DMS 273 (cell line): ENCODE data around the gene COPG1.
"Not testable (repeated sequence)": the region's sequence is repeated elsewhere in the genome, so short reads cannot be mapped to it uniquely, and the experiment has no call there.

ENCODE experiments used
- DNase-seq: peaks from one replicate; lab custom pipeline; 2025; ENCODE audit not compliant: unreplicated experiment; lab: John Stamatoyannopoulos, UW

Gene COPG1

DNA sequence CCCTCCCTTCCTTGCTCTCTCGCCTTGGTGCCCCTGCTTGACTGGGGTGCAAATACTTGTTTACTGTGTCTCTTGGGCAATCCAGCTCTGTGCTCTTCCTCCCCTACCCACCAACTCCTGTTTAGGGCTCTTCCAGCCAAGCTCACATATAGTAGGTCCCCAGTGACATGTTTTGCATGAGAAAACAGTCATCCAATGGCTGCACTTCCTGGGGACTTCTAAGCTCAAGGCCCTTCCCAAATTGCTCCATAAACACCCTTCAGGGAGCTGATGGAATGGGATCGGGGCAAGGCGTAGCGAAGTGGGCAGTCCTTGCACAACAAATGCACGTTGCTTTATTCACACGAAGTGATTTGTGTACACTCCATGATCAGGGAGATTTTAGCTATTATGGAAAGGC lies 9.4 kb upstream of the COPG1 start:
- no peak for DNase-seq

DNA sequence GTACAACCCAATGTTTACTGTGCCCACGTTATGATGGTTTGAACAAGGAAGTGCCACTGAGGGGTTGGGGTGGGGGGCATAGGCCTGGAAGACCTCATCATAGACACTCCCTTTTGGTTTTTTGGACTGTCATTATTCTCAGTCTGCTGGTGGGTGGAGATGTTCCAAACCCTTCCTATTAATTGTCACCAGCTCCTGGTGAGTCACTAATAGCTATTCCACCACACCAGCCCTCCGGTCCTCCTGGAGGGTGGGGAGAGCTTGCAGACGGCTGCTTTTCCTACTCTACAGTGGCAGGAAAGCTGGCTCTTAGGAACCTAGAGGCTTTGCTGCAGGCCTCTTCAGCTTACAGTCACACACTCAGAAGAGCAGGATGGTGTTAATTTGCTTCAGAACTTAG lies 9.0 kb upstream of the COPG1 start:
- DNase-seq, result no peak

DNA sequence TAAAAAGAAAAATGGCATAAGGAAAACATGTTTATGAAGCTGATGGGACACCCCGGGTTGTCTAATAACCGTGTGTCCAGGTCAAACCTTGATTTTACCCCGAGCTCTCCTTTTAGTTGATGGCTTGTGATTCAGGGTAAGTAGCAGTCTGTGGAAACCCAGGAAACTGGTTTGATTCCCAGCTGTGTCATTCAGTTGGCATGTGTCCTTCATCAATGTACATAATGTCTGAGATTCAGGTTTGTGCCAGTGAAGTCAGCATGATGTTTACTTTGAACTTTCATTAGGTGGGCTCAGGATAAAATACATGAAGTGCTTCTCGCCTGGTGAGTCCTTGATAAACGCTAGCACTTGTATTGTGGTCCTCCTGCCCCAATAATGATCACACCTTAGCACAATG lies 4.3 kb upstream of the COPG1 start:
- no peak for DNase-seq

DNA sequence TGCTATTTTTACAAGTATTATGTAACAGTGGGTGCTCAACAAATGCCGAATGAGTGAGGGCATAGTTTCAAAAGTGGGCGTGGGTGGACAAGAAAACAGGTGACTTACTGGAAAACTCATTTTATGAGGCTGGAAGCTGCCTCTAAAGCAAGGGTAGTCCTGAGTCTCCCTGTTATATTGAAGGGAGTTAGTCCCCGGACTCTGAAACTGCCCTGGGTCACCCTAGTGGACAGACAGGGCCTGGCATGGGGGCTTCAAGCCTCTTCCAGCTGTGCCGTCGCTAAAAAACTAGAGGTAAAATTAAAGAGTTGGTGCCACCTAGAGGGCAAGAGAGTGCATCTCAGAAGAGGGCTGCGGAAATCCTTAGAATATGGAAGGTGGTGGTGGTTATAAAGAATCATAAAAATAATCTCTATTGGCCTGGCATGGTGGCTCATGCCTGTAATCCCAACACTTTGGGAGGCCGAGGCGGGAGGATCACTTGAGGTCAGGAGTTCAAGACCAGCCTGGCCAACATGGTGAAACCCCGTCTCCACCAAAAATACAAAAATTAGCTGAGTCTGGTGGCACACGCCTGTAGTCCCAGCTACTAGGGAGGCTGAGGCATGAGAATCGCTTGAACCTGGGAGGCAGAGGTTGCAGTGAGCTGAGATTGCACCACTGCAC lies 3.6 kb upstream of the COPG1 start:
- peak; percentile 98 for DNase-seq

DNA sequence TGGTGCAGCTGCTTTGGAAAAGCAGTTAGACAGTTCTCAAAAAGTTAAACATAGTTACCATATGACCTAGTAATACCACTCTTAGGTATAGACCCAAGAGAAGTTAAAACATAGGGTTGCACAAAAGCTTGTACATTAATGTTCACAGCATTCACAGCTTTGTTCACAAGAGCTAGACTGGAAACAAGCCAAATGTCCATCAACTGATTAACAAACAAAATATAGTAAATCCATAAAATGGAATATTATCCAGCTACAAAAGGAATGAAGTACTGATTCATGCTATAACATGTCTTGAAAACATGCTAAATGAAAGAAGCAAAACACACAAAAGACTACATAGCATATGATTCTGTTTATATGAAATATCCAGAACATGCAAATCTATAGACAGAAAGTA lies 2.8 kb upstream of the COPG1 start:
- no peak for DNase-seq

DNA sequence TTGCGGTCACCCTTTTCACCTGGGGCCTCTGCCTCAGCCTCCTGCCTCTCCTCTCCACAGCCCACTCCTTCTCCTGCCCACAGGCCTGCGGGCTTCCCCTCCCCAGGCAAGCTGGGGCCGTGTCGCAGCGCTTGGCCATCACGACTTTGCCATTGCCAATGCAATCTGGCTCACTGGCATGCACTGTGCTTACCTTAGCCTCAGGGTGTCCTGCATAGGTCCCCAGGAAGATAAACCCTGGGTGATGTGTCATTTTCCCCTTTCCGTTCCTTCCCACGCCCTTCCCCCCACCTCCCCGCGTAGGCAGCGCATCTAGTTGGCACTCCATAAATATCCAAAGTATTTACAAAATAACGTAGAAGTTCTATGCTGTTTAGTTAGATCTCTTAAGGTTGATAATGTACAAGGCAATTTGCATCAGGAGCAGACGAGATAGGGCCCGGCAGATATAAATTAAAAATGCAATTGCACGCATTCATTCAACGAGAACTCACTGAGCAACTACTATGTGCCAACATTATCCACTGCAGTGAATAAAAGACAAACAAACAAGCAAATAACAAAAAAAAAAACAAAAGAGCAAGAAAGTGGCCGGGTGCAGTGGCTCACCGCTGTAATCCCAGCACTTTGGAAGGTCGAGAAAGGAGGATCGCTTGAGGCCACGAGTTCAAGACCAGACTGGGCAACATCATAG lies 973 bp upstream of the COPG1 start:
- no peak for DNase-seq

DNA sequence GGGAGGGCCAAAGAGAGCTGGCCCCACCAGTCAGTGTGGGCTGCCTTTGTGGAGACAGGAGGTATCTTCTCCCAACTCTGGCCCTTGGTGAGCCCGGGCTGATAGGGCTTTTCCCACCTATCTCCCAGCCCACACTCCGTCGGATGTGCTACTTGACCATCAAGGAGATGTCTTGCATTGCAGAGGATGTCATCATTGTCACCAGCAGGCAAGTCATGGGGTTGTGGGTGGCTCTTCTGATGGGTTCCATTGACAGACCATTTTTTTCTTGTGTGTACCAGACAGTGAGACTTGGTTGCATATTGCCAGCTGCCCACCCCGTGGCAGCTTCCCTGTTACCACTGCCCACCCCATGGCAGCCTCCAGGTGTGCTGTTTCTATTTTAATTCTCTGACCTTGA lies 3.3 kb downstream of the COPG1 start:
- DNase-seq, result no peak

DNA sequence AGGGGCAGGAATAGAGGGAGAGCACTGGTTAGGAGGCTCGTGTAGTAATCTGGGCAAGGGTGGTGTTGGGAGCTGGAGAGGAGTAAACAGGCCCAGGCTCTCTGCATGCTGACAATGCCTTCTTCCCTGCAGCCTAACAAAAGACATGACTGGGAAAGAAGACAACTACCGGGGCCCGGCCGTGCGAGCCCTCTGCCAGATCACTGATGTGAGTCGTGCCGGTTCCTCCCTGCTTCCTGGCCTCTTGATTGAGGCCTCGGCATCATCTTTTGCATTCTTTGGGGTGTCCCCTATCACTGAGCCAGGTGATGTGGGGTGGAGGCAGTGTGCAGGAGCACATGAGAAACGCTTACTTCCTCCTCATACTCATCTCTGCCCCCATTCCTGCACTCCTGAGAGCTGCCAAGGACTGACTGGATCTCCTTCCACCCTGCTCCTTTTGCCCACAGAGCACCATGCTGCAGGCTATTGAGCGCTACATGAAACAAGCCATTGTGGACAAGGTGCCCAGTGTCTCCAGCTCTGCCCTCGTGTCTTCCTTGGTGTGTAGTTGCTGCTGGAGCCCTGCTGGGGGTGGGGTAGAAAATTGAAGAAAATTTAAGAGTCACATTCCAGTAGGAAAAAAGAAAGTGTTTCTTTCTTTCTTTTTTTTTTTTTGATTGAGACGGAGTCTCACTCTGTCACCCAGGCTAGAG lies 5.3 kb downstream of the COPG1 start:
- no peak for DNase-seq

DNA sequence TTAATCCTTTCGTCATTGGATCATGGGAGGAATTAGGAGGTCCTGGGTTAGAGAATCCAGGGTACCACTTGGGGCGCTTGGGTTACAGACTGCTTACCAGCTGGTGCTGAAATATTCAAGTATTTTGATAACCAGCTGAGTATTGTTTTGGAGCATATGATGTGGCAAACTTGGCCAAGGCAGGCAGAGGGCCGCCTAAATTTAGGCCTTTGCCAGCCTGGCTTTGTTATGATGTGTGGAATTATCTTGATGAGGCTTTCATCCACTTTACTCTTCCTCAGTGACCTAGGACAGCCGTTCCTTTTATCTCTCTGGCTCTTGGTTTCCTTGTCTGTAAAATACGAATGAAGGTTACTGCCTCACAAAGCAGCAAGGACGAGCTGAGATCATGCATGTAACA lies 6.9 kb downstream of the COPG1 start:
- no peak for DNase-seq

DNA sequence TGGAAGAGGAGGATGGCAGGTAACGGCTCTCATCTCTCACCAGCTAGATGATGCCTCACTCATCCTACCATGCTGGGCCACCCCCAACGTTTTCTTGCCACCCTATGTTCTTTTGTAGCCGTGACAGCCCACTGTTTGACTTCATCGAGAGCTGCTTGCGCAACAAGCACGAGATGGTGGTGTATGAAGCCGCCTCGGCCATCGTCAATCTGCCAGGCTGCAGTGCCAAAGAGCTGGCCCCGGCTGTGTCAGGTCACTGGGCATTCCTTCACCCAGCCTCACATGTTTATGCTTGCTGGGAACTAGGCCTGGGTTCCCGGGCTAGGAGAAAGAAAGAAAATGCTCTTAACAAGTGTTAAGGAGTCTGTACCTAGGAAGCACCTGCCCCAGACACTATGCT lies 8.2 kb downstream of the COPG1 start:
- DNase-seq, result no peak

DNA sequence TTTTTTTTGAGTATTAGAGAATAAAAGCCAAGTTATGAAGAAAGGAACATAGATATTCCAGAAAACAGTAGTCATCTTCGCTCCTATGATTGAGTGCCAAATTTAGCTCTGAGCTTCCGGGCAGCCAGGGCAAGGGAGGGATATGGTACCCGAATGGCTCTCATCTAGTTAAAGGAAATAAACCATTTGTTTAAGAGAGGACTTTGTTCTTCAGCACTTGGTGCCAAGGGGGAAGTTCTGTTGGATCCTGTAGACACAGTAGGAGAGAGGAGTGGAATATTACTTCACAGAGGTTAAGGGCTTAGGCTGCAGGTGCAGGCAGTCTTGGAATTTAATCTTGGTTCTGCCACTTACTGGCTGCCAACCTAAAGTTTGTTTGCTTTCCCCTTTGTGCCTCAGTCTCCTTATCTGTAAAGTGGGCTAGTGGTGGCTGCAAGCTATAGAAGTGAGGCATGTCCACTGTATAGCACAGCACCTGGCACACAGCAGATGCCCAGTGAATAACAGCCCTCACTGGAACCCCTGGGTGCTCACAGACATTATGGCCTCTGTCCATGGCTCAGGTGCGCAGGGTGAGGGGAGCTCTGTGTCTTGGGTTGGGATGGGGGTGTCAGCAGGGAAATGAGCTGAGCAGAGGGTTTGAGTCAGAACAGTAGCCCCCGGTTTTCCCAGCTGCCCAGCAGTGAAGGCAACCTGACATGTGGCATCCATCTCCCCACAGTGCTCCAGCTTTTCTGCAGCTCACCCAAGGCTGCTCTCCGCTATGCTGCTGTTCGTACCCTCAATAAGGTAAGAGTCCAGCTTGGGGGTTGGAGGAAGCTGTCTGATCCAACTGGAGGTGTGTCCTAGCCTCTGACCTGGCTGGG lies 10.4 kb downstream of the COPG1 start:
- no peak for DNase-seq

DNA sequence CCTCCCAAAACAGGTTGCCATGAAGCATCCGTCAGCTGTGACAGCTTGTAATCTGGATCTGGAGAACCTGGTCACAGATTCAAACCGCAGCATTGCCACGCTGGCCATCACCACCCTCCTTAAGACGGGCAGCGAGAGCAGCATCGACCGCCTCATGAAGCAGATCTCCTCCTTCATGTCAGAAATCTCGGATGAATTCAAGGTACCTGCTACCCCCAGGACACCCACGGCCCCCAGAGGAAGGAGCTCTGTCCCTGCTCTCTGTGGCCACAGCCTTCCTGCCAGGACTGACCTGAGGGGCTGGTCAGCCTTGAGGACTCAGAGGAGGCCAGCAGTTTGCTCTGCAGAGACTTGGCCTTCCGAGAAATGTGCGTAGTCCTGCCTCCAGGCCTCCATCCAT lies 11.2 kb downstream of the COPG1 start:
- no peak for DNase-seq

DNA sequence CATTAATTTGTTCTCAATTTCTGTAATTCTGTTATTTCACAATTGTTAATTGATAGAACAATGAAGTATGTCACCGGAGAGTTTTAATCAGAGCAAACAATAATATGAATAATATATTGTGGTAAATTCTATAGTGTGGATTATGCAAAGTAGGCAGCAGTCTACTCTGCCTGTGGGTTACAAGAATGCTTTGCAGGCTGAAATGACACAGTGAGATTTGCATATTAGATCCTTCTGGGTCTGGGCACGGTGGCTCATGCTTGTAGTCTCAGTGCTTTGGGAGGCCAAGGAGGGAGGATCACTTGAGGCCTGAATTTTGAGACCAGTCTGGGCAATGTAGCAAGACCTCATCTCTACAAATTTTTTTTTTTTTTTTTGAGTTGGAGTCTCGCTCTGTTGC lies 12.5 kb downstream of the COPG1 start:
- DNase-seq, result no peak

DNA sequence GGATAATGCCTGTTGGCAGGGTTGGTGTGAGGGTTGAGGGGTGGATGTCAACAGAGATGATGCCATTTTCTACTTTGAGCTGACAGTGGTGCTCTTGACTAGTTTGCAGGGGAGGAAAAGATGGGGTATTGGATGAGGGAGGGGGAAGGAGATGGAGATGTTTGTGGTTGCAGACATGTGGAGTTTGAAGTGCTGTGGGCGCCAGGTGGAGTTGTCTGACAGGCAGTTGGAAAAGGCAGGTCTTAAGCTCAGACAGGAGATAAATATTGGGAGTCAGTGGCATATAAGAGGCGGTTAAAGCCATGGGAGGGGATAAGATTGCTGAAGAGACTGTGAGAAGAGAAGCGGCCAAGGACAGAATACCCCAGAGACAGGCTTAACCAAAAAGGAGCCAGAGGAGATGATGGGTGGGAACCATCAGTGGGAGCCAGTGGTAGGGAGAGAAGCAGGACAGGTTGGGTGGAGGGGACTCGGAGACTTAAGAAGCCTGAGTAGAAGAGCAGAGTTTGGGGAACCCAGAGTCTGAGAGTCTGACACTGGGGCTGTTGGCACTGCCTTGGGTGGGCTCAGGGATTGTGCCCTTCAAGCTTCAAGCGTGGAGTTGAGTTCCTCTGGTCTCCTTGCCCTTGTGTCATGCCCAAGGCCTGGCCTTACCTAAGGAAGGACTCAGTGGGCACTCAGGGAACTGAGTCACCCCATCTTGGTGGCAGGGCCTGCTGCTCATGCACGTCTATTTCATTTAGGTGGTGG lies 13.9 kb downstream of the COPG1 start:
- DNase-seq, result no peak

DNA sequence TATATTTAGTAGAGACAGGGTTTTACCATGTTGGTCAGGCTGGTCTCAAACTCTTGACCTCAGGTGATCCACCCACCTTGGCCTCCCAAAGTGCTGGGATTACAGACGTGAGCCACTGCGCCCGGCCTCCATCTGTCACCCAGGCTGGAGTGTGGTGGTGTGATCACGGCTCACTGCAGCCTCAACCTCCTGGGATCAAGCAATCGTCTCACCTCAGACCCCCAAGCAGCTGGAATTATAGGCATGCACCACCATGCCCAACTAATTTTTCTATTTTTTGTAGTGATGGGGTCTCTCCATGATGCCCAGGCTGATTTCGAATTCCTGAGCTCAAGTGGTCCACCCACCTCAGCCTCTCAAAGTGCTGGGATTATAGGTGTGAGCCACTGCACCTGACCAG lies 15.6 kb downstream of the COPG1 start:
- not testable (repeated sequence) for DNase-seq

DNA sequence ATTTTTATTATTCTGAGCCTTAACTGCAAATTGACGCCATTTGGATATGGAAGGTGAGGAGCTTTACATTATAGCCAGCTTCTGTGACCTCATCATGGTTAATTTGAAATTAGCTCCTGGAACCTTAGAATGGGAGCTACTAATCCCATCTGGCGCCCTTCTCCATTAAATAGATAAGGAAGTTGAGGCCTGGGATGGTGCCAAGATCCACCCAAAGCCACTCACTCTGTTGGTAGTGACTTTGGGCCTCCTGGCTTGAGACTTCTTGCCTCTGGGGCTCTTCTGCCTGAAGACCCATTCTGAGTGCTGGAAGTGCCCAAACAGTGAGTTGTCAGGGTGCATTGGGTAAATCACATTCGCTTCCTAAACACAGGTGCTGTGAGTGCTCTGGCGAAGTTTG lies 17.2 kb downstream of the COPG1 start:
- no peak for DNase-seq

DNA sequence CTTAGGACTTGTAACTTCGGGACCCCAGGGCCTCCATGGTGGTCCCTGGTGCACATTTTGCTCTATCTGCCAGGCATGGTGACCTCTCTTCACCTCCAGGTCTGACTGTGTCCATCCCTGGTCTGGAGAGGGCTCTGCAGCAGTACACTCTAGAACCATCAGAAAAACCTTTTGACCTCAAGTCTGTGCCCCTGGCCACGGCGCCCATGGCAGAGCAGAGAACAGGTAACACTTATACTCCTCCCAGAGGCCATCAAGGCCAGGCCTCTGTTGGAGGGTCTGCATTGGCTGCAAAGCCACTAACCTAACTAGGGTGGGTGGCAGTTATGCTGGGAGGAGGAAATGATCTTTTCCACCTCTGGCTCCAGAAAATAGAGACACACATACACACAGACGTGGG lies 19.0 kb downstream of the COPG1 start:
- no peak for DNase-seq

DNA sequence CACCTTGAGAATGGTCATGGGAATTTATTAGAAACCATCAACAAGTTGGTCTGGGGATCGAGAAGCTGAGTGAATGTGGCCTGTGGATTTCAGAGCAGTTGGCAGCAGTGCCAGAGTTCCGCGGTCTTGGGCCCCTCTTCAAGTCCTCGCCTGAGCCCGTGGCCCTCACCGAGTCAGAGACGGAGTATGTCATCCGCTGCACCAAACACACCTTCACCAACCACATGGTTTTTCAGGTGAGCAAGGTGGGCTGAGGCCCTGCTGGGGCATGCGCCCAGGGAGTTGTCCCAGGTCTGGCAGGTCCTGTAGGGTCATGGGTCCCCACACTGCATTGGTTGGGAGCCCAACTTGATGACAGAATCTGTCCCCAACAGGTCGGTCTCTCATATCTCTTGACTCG lies 22.3 kb downstream of the COPG1 start:
- no peak for DNase-seq

DNA sequence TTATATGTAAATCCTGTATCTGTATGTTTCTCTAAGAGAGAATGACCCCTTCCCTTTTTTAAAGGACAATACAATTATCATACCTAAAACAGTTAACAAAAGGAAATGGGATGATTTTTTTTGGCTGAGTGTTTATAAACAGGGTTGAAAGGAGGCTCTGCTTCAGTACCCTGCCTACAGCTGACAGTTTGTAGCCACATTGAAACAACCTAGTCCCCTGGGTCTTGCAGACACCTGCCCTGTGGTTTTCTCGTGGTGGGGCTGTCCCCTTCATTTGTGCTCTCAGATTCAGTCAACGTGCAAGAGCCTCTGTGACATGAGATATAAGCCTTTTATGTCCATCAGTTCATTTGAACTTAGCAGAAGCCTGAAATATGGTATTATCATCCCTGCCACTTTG lies 27.0 kb downstream of the COPG1 start:
- no peak for DNase-seq

DNA sequence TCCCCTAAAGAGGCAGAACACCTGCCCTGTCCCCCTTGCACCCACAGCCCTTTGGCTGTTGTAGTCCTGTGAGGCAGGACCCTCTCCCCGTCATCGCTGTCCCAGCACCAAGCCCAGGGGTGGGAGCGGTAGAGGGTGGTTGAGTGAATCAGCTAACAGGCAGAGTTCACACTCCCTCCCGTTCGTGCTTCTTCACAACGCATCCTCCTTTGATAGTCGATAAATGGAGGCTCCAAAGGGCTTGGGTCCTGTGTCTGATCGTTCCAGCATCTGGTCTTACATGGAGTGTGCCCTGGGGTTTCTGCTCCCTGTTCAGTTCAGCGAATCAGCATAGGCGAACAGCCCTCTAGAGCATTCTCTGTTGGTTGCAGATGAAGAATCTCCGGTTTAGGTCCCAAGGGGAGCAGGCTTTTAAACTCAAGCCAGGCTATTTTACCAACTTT lies 28.4 kb downstream of the COPG1 start:
- peak; percentile 69 for DNase-seq
